Cortex of kidney (tissue), 1 donor: Measurements from ENCODE around the gene KIF16B.

Experiments used
- DNase-seq: peaks from one replicate; lab custom pipeline; 2025; lab: John Stamatoyannopoulos, UW

Gene KIF16B

DNA sequence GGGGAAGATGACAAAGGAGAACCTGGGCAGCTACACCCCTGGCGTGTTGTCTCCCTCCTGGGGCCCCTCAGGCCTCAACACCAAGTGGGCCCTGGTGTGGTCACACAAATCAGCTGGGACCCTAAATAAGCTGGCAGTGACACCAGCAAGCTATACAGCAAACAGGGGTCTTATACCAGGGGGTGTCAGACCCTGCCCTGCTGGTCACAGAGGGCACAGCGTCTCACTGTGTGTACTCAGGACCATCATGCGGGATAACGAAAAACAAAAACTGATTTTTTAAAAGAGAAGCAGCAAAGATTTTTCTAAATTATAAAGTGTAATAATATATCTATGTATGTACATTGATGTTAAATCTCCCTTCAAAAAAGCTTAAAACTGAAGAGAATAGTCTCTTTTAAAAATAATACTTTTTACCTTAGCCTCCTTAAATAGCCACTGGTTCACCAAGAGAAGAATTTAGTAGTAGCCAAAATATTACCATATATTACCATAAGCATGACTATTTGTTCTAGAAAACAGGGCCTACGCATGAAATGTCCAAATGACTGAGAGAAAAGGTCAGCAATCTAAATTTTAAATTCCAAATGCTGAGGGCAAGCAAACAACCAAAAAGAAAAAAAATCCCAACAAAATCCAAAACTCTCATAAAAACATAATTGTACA is 220.4 kb downstream of the KIF16B start:
- DNase-seq = no peak

DNA sequence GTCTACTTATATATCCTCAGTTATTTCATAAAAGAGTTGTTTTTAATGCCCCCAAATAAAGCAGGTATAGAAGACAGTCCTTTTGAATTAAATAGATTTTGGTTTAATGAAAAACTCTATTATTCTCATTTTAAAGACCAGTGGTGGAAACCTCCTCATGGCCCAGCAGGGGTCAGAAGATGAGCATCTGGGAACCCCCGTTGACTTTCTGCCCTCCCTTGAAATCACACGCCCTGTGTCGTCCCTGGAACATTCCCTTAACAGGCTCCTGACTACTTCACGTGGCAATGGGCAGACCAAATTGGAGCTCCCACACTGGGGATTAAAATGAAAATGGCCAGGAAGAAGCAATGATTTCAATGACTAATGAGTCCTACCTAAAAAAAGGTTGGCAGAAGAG is 220.9 kb downstream of the KIF16B start:
- DNase-seq = no peak

DNA sequence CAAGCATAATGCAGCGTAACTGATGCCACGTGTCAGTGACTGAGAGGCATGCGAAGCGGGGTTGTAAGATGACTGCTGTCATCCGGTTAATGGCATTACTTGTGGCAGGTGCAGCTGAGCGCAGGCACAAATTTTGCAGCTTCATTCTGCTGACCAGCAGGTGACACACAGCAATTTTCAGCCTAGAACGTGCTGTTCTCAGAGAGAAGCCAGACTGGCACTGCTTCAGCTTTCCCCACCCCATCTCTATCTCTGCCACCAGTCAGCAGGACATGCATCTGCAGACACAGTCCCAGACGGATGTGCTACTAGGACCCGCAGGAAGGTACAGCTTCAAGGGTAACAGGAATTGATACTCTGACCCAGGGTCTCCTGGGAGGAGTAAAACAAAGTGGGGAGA is 221.8 kb downstream of the KIF16B start:
- no peak for DNase-seq

DNA sequence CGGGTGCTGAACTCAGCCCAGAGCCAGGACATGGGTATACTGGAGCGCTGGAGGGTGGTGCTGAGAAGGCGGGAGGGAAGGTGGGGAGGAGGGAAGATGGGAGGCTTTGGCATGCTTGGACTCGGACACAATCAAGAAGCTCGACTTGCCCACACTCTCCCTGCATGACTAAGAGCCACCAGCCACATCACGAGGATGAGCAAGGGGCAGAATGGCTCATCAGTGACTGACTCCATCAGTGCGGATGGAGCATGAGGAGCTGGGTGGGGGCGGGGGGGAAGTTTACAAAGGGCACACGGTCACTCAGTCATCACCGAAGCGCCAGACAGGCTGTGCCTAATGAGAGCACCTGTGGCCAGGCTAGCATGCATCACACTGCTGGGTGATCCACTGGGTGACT is 222.8 kb downstream of the KIF16B start:
- no peak for DNase-seq

DNA sequence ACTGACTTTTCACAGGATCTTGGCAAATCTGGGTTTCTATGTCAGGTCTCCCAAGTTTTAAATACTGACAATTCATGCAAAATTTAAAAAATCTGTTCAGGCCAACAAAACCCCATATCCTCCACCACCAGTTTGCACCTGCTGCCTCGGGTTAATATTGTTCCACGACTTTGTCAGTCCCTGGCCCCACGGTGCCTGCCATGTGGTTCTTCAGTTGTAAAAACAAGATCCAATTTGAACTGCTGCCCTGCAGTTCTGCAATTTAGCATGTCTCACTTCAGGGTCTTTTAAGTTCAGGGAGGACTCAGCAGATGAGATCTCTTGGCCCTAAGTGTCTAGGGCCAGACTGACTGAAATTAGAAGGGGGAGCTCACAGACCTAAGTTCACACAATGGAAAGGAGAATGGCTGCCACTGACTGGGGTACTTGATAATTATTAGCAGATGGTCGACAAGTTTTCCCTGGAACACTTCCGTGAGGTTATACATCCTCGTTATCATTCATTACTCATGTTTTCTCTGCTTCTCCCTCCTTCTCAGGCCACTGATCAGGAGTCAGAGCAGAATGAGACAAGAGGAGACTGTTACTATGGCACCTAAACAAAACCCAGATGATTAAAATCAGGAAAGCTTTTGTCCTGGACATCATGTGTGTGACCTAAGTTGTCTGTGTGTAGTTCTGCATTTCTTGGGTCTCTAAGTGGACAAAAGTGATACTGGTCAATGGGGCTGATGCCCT is 223.6 kb downstream of the KIF16B start:
- no peak for DNase-seq

DNA sequence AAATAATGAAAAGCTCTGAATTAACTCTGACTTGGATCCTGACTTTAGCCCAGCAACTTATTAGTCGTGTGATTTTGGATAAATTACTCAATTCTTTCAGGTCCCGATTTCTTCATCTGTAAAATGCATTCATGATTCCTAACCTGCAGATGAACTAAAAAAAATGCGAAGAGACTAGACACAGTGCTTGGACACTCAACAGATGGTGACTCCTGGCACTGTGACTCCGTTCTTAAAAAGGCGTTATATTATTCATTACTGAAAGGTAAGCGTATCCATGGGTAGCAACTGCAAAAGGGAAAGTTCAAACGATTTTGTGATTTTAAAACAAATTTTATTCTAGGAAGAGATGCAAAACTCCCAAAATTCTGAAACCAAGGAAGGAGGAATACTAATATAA is 226.3 kb downstream of the KIF16B start:
- no peak for DNase-seq

DNA sequence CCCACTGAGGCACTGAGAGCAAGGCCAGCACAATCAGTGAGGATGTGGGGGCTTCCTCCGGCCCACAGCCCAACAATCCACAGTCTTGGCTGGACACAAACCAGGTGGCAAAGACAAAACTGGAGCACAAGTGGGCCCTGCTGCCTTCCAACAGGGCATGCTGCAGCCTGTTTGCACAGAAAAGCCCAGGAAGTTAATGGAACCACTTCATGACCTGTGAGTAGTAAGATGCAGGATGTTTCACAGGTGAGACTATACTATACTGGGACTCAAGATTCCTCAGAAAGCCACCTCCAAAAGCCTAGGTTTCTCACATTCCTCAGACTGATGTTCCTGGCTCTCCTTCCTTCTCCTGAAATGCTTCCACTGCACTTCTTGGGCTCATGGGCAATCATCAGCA is 235.5 kb downstream of the KIF16B start:
- no peak for DNase-seq

DNA sequence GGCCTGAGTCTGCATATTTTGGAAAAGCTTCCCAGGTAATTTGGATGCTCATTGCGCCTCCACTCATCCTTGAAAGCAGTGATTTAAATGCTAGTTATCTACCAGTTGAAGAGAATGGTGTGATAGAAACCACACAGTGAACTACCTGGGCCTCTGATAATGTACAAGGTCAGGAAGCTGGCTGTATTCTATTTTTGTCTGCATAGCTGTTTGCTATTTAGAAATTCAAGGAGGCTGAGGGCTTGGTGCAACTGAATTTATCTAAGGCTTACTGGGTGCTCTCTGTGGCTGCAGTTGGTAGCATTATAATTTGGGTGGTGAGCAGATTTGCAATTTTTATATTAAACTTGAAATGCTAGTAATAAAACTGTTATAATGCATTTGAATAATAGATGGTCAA is 245.6 kb downstream of the KIF16B start:
- DNase-seq = no peak

DNA sequence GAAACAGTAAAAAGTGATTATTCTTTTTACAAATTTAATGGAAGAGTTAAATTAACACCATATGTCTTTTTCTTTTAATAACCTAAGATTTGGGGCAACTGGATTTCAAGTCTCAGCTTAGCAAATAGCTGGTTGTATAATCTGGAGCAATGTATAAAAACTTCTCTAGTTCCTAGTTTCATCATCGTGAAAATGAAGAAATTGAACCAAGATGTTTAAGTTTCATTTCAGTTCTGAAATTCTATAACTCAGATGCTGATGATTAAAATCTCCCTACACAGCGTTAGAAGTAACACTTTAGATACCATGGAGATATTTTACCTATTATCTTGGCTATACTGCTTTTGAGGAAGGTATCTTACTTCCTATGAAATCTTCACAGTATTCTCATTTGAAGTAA is 252.0 kb downstream of the KIF16B start:
- DNase-seq = no peak

DNA sequence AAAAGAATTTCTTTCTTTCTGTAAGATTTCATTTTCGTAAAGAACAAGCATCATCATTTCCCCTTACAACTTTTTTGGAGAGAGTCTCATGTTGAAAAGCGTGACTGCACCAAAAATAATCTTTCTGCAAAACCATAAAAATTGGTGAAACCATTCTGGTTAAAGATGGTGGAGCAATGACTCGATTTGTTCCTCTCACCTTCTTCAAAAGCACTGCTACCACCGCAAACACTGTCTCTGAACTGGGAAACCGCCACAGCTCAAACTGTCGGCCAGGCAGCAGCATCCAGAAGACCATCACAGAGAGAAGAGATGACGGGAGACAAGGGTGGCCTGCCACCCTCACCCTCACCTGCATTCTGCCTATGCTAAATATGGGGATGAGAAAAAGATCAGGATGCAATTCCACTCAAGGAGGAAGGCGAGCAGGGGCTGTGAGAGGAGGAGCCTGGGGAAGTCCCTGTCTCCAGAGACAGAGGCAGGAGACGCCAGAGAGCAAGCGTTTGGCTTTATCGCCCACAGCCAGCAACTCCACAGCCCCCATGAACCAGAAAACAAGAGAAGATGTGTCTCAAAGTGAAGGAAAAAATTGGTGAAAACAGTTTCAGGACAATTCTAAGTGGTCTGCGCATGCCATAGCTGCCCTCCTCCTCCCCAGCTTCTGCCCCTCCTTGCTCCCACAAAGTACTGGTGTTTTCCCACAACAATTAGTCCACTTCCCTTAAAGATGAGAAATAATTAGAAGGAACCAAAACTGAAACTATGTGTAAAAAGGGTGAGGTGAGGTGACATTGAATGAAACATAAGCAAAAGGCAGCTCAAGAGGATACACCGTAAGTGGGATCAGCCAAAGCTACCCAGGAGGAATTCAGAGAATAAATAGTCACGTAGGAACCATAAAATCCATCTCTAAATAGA is 255.5 kb downstream of the KIF16B start:
- no peak for DNase-seq

DNA sequence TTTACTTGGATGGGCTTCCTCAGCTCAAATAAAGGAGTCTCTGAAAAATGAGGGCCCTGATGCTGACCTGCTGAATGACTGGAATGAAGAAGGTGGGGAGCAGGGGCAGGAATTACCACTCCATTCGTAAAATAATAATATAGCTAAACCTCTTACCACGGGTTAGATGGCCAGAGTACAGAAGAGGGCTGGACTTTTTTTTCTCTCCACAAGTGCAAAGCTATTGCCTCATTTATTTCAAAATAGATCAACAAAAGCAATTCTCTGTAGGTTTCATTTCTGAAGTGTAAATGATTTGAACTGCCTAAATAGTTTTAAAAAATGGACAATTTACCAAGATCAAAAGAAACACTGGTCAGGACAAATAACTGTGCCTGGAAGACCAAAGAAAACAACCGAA is 256.7 kb downstream of the KIF16B start:
- no peak for DNase-seq

DNA sequence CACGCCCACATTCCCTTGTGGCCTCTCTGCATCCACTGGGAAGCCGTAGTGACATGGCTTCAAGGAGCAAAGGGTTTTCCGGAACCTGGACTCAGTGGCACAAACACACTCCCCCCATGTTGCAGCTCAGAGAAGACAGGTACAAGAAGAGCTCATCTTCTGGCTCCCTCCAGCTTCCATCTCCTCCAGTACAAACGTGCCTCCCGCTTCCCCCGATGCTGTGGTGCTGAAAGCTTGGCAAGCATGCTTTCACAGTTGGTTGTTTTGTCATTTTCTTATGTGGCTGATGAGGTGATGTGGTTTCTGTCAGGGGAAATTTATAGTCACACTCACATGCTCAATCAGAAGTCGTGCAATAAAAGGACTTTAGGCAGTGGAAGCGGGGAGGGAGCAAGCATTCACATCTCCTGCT is 258.5 kb downstream of the KIF16B start:
- DNase-seq = no peak

DNA sequence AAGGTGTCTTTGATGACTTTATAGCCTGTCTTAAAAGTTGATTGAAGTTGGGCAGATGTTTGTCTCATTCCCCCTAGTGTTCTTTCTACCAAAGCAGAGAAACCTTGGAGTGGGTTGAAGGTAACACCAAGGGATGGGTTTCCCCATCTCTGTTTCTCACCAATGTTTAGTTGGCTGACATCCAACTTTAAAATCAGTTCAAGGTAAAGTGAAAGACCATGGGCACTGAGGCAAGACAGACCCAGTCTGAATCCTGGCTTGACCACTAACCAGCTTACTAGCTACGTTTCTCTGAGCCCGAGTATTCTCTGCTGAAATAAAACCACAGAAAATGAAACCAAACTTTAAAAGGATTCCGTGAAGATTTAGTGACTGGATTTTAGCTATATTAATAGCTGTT is 258.9 kb downstream of the KIF16B start:
- DNase-seq = no peak

DNA sequence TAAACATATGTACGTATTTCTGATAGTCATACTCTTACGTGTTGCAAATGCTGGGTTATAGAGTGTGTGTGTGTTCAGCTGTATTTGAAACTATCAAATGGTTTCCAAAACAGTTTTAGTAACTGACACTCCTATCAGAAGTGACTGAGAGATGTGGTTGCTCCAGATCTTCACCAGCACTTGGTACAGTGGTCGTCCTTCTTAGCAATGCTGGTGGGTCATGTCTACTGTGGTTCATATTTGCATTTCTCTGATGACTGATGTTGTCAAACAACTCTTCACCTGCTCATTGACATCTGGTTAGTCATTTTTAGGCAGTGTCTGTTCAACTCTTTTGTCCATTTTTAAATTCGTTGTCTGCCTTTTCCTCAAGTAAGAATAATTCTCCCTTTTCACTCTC is 259.3 kb downstream of the KIF16B start:
- DNase-seq = no peak

DNA sequence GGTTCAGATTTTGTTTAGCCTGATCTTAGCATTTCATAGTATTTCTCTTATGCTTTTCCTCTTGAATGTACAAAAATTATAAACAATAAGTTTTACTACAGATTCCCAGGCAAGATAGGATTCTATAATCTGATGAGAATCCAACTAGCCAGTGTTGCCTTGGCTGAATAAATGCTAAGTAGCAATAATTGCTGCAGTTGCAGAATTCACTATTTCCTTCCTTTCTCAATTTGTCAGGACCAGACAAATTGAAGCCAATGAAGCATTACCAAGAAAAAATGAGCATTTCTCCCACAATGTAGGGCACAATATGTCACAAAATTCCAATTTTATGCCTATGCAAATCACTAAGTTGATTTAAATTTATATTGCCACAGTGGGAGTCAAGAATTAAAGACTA is 260.2 kb downstream of the KIF16B start:
- no peak for DNase-seq

DNA sequence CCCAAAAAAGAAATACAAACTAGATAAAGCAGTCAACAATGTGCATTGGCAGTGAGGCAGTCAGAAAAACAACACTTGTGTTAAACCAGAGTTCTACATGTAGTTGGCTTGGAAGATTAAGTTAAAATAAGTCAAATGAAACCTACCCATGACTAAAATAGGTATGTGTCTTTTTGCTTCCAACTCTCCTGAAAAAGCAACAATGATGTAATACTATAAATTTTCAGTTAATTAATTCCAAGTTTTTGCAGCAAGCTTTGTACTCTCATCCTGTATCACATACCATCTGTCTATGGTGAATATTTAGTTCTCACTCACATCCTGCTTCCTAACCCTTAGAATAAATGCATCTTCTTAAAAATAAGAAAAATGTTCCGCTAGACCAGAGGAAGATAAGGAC is 261.5 kb downstream of the KIF16B start:
- no peak for DNase-seq

DNA sequence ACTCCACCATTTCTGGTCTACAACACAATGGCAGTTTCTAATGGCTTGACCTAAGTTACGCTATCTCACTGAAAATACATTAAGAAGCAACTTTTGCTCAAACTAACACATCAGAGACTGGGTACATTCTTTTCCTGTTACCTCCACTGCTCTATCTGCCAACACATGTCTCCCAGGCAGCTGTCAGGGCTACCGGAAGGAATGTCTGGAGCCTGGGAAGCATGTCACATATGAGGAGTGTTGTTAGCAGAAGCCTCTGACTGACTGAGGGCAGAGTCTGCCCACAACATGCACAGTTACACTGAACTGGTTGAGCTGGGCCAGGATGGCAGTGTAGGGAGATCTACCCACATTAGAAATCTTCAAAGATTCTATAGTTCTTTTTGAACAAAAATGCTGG is 264.5 kb downstream of the KIF16B start:
- no peak for DNase-seq

DNA sequence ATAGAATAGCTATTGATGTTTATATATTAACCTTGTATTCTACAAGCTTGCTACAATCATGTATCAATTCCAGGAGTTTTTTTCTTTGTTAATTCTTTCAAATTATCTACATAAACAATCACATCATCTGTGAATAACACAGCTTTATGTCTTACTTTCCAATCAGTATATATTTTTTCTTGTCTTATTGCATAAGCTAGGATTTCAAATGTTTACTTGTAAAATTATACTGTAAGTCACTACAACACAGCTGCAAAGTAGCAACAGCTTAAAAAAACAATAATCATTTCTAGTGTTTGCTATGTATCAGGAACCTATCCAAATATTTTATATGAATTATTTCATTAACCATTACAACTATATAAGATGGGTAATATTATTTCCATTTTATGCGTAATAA is 270.4 kb downstream of the KIF16B start:
- no peak for DNase-seq

DNA sequence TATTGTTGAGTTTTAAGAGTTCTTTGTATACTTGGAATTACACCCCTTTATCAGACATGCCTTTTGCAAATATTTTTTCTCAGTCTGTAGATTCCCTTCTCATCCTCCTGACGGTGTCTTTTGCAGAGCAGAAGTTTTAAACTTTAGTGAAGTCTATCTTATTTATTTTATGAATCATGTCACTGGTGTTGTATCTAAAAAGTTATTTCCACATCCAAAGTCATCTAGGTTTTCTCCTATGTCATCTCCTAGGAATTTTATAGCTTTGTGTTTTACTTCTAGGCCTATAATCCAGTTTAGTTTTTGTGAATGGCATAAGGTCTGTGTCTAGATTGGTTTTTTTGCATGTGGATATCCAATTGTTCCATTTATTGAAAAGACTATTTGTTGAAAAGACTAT is 271.3 kb downstream of the KIF16B start:
- no peak for DNase-seq

DNA sequence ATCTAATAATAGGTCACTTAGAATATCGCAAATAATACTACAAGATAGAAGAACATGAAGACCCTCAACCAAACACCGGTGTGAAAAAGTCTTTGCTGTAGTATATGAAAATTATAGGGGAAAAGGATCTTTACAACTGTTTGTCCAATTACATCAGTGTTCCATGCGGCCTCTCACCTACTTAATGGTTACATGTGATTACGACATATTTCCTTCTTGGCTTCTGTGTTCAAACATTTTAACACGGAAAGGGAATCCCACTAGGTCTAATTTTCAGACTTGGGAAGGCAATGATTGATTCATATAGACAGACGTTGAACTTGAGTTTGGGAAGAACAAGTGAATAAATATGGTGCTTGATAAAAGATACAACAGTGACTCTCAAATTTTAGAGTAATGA is 273.4 kb downstream of the KIF16B start:
- no peak for DNase-seq

DNA sequence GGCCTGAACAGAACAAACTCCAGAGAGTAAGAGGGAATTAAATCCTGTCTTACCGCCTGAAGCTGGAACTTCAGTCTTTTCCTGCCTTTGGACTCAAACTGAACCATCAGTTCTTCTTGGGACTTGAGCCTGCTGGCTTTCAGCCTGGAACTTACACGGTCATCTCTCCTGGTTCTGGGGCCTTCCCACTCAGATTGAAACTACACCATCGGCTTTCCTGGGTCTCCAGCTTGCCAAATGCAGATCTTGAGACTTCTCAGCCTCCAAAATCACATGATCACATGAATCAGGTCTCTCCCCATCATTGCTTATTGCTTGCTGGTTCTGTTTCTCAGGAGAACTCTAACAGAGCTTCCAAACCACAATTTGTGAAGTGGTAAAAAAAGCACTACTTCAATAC is 276.3 kb downstream of the KIF16B start:
- DNase-seq = no peak

DNA sequence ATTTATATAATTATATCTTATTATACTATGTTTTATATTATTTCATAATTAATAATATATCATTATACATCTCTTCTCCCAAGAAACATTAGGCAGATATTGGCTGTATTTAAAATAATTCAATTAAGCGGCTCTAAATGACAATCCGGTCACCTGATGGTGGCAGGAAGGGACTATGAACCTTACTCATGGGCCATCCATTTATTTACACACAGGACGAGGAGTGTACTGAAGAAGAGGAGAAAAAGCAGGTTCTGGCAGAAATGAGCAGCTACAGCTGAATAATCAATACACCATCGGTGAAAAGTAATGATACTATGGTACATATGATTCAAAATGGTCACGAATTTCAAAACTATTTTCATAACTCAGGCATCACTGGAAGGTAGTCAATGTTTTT is 277.7 kb downstream of the KIF16B start:
- no peak for DNase-seq

DNA sequence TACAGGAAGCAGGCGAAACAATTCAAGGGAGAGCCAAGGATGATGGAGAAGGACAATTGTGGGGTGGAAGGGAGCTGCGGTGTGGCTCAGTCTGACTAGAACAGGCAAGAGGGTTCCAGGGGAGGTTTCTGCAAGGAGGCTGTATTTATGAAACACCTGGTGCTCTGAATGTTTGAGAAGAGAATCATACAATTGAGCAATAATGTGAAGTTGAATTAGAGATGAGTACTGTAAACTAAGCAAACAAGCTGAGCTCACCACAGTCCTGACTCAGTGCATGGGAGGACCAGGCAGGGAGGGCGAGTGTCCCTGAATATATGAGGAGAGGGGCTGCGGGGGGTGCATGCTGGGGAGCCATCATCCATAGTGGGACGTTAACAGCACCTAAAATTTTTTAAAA is 279.7 kb downstream of the KIF16B start:
- DNase-seq = no peak
